Neural crest cell (in vitro differentiated cells): ENCODE results near the gene KCTD5. TPM values are rescaled to one million over a fixed set of nuclear protein-coding genes. Genes with fewer than 3 reads are reported as not detected.

Experiments
- DNase-seq: peaks from one replicate; pipeline ENCODE4 v3.0.0; 2021; ENCODE audit warnings: low read depth, mixed read lengths, low spot score
- H3K27ac Mint-ChIP-seq: one replicate; pipeline ENCODE4 v1.8.0; 2021; ENCODE audit warnings: mild to moderate bottlenecking, mixed read lengths; ENCODE audit not compliant: unreplicated experiment
- H3K27me3 Mint-ChIP-seq: 2 replicates; pipeline ENCODE4 v1.8.0; 2021; ENCODE audit warnings: low read depth, mild to moderate bottlenecking, mixed read lengths
- H3K36me3 Mint-ChIP-seq: 2 replicates; pipeline ENCODE4 v1.8.0; 2021; ENCODE audit warnings: low read depth, mild to moderate bottlenecking, mixed read lengths
- H3K4me1 Mint-ChIP-seq: 2 replicates; pipeline ENCODE4 v1.8.0; 2021; ENCODE audit warnings: mixed read lengths
- H3K4me3 Mint-ChIP-seq: one replicate; pipeline ENCODE4 v1.8.0; 2021; ENCODE audit warnings: mild to moderate bottlenecking, mixed read lengths
- H3K9me3 Mint-ChIP-seq: 2 replicates; pipeline ENCODE4 v1.8.0; 2021; ENCODE audit warnings: mixed read lengths
- CTCF ChIP-seq: fragments of 200-600 bp; sonication (generic); conservative IDR thresholded peaks from 2 replicates; pipeline ENCODE4 v1.5.0; 2021; ENCODE audit warnings: antibody characterized with exemption, mild to moderate bottlenecking
- total RNA-seq: library from RNA; stranded (reverse); gene quantifications from 2 replicates; pipeline ENCODE4 v1.2.1, GENCODE V29; 2021

Gene KCTD5
- total RNA-seq, 1 donor from 2014 or later, result 27.7 TPM

- H3K36me3 Mint-ChIP-seq, result peaks cover 29% of the 10 kb centered on the region
- peaks cover 59% of the 10 kb centered on the region for H3K4me1 Mint-ChIP-seq
- DNase-seq, result peak; percentile 76
These were observed 70.8 kb downstream of the KCTD5 start for GRCh38 chr16:2752850-2753732.

GRCh38 chr16:2753733-2754020, 71.4 kb downstream of the KCTD5 start:
- Mint-ChIP-seq H3K27ac (peak overlapping the region; percentile 83), H3K4me1 (peaks cover 59% of the 10 kb centered on the region), H3K36me3 (peaks cover 33% of the 10 kb centered on the region), H3K27me3 (peaks cover 11% of the 10 kb centered on the region), H3K9me3 (peaks cover under 1% of the 10 kb centered on the region), H3K4me3 (peak overlapping the region; percentile 96)
- DNase-seq, result no peak
- no peak for TF ChIP-seq CTCF

More at GRCh38 chr16:2752850-2753732, 70.8 kb downstream of the KCTD5 start:
- H3K9me3 Mint-ChIP-seq, result no peaks in the 10 kb centered on the region
- H3K27ac Mint-ChIP-seq, result peak overlapping the region; percentile 83
- TF ChIP-seq CTCF, result no peak
- H3K4me3 Mint-ChIP-seq, result peak overlapping the region; percentile 96
- peaks cover 11% of the 10 kb centered on the region for H3K27me3 Mint-ChIP-seq

- H3K27ac Mint-ChIP-seq, result peak overlapping the region; percentile 44
- H3K4me1 Mint-ChIP-seq, result peaks cover 58% of the 10 kb centered on the region
- peaks cover 5% of the 10 kb centered on the region for H3K9me3 Mint-ChIP-seq
- peak overlapping the region; percentile 96 for H3K4me3 Mint-ChIP-seq
- peaks cover 11% of the 10 kb centered on the region for H3K27me3 Mint-ChIP-seq
- peaks cover 48% of the 10 kb centered on the region for H3K36me3 Mint-ChIP-seq
- no peak for TF ChIP-seq CTCF
- no peak for DNase-seq
These were observed 72.8 kb downstream of the KCTD5 start for GRCh38 chr16:2755158-2755557.

- no peak for TF ChIP-seq CTCF
- Mint-ChIP-seq H3K27ac (no peak overlapping the region), H3K27me3 (peaks cover 11% of the 10 kb centered on the region), H3K36me3 (peaks cover 61% of the 10 kb centered on the region), H3K4me3 (peak overlapping the region; percentile 78), H3K9me3 (peaks cover 11% of the 10 kb centered on the region), H3K4me1 (peaks cover 45% of the 10 kb centered on the region)
- no peak for DNase-seq
These were observed 74.1 kb downstream of the KCTD5 start for GRCh38 chr16:2756288-2757015.

- Mint-ChIP-seq H3K27ac (no peak overlapping the region), H3K27me3 (peaks cover 8% of the 10 kb centered on the region), H3K4me1 (peaks cover 41% of the 10 kb centered on the region), H3K4me3 (peak overlapping the region; percentile 78), H3K36me3 (peaks cover 70% of the 10 kb centered on the region), H3K9me3 (peaks cover 18% of the 10 kb centered on the region)
- no peak for TF ChIP-seq CTCF
- DNase-seq, result no peak
These were observed 75.0 kb downstream of the KCTD5 start for GRCh38 chr16:2757344-2757743.

Other genes with a start within 250 kb of the KCTD5 start
- gene TEDC2, start 222.4 kb upstream of the KCTD5 start, total RNA-seq, result 65.1 and 66.5 TPM in 2 replicates
- 4.8 and 5.1 TPM in 2 replicates for gene NTN3, start 211.2 kb upstream of the KCTD5 start, total RNA-seq
- 30.0 and 32.5 TPM in 2 replicates for gene TBC1D24, start 207.4 kb upstream of the KCTD5 start, total RNA-seq
- 154 and 159 TPM in 2 replicates for gene ATP6V0C, start 168.6 kb upstream of the KCTD5 start, total RNA-seq
- gene AMDHD2, start 162.2 kb upstream of the KCTD5 start, total RNA-seq, result 50.9 and 58.3 TPM in 2 replicates
- gene CEMP1, start 151.1 kb upstream of the KCTD5 start, total RNA-seq, result not detected in 2 replicates
- gene PDPK1, start 144.5 kb upstream of the KCTD5 start, total RNA-seq, result 34.2 and 37.5 TPM in 2 replicates
- 5.3 and 7.8 TPM in 2 replicates for gene PRSS27, start 37.7 kb downstream of the KCTD5 start, total RNA-seq
- 779 and 803 TPM in 2 replicates for gene SRRM2, start 70.1 kb downstream of the KCTD5 start, total RNA-seq
- gene ELOB, start 94.8 kb downstream of the KCTD5 start, total RNA-seq, result 249 and 261 TPM in 2 replicates
- gene PRSS33, start 105.0 kb downstream of the KCTD5 start, total RNA-seq, result 0.23 and 0.39 TPM in 2 replicates
- gene PRSS41, start 115.9 kb downstream of the KCTD5 start, total RNA-seq, result not detected in 2 replicates
- not detected in 2 replicates for gene PRSS21, start 134.7 kb downstream of the KCTD5 start, total RNA-seq
- gene ZG16B, start 147.8 kb downstream of the KCTD5 start, total RNA-seq, result not detected in 2 replicates
- gene PRSS22, start 175.6 kb downstream of the KCTD5 start, total RNA-seq, result not detected in 2 replicates
- gene FLYWCH2, start 200.7 kb downstream of the KCTD5 start, total RNA-seq, result 32.3 and 32.4 TPM in 2 replicates
- gene FLYWCH1, start 229.4 kb downstream of the KCTD5 start, total RNA-seq, result 26.4 and 26.7 TPM in 2 replicates